H1 (cell line): Measurements from ENCODE around the gene GLRX5. TPM values are rescaled to one million over a fixed set of nuclear protein-coding genes. Genes with fewer than 3 reads are reported as not detected.

ENCODE experiments used
- CTCF ChIA-PET: fragments of 300-600 bp; sonication (Branson Sonifier 250); formaldehyde crosslinking; loops from one replicate; lab custom pipeline; 2021; ENCODE audit not compliant: partially characterized antibody; lab: Charles Lee
- POLR2A ChIA-PET: fragments of 300-600 bp; sonication (Branson Sonifier 250); formaldehyde crosslinking; loops from one replicate; lab custom pipeline; 2021; ENCODE audit warnings: inconsistent platforms; ENCODE audit not compliant: partially characterized antibody; lab: Charles Lee
- DNase-seq, 2 experiments: peaks; one replicate each; pipeline versions ENCODE4 v3.0.0 to v3.0.0-alpha.2; 2010 to 2022; ENCODE audit warnings: low spot score in 2 of 2, low read depth in 1 of 2, mixed read lengths in 1 of 2
- FAIRE-seq: peaks from 2 replicates; lab custom pipeline; 2011; peaks lifted over from hg19 to GRCh38; lab: Jason Lieb, UNC
- H2AFZ ChIP-seq: 2 replicates; pipeline ENCODE4 v1.8.1; 2012; ENCODE audit warnings: low read length, inconsistent platforms
- H2AK5ac ChIP-seq: 2 replicates; pipeline ENCODE4 v1.6.1; 2013; ENCODE audit warnings: low read depth, low read length
- H2BK120ac ChIP-seq: replicated peaks from 2 replicates; pipeline ENCODE3; 2013; ENCODE audit warnings: low read depth, low read length, inconsistent platforms
- H2BK12ac ChIP-seq: 2 replicates; pipeline ENCODE4 v1.6.1; 2013; ENCODE audit warnings: low read depth, low read length
- H2BK15ac ChIP-seq: 2 replicates; pipeline ENCODE4 v1.6.1; 2013; ENCODE audit warnings: low read length
- H2BK20ac ChIP-seq: 2 replicates; pipeline ENCODE4 v1.6.1; 2013; ENCODE audit warnings: low read length
- H2BK5ac ChIP-seq: 2 replicates; pipeline ENCODE4 v1.6.1; 2013; ENCODE audit warnings: low read depth, low read length
- H3K14ac ChIP-seq: 2 replicates; pipeline ENCODE4 v1.6.1; 2013; ENCODE audit warnings: inconsistent platforms; ENCODE audit not compliant: insufficient read length
- H3K18ac ChIP-seq: 2 replicates; pipeline ENCODE4 v1.6.1; 2013; ENCODE audit warnings: low read length; ENCODE audit errors: extremely low read depth
- H3K23ac ChIP-seq: 2 replicates; pipeline ENCODE4 v1.6.1; 2013; ENCODE audit warnings: inconsistent platforms; ENCODE audit not compliant: insufficient read length
- H3K23me2 ChIP-seq: 2 replicates; pipeline ENCODE4 v1.6.1; 2013; ENCODE audit warnings: low read depth, low read length
- H3K27ac ChIP-seq: 2 replicates; pipeline ENCODE4 v1.6.1; 2011; ENCODE audit warnings: low read depth, low read length, inconsistent platforms
- H3K27me3 ChIP-seq, 4 experiments: replicated peaks in 1 of 4; 1 replicate in 1 of 4; 2 replicates in 3 of 4; pipeline versions ENCODE4 v1.6.1 to v1.8.1; 2011 to 2013; ENCODE audit warnings: low read length in 3 of 4, mild to moderate bottlenecking in 3 of 4, inconsistent platforms in 2 of 4, mixed read lengths in 2 of 4, moderate library complexity in 1 of 4; ENCODE audit not compliant: control insufficient read depth in 3 of 4, insufficient read depth in 3 of 4; ENCODE audit errors: extremely low read depth in 1 of 4
- H3K36me3 ChIP-seq, 4 experiments: 2 replicates each; pipeline versions ENCODE4 v1.6.1 to v1.8.1; 2011 to 2013; ENCODE audit warnings: mild to moderate bottlenecking in 4 of 4, low read length in 3 of 4, moderate library complexity in 2 of 4, control low read depth in 1 of 4, inconsistent platforms in 1 of 4; ENCODE audit not compliant: insufficient read depth in 4 of 4, control insufficient read depth in 2 of 4
- H3K4ac ChIP-seq: replicated peaks from 2 replicates; pipeline ENCODE3; 2013; ENCODE audit warnings: low read length, low read depth, mixed read lengths, inconsistent platforms; ENCODE audit not compliant: insufficient read length
- H3K4me1 ChIP-seq, 4 experiments: replicated peaks in 1 of 4; 1 replicate in 1 of 4; 2 replicates in 3 of 4; pipeline versions ENCODE4 v1.6.1 to v1.8.1; 2011 to 2013; ENCODE audit warnings: low read length in 3 of 4, inconsistent platforms in 2 of 4, mixed read lengths in 1 of 4; ENCODE audit not compliant: insufficient read depth in 4 of 4, control insufficient read depth in 3 of 4
- H3K4me2 ChIP-seq, 2 experiments: 2 replicates each; pipeline versions ENCODE4 v1.6.1 to v1.8.1; 2011 to 2013; ENCODE audit warnings: low read depth in 2 of 2, low read length in 2 of 2, control low read depth in 1 of 2, inconsistent platforms in 1 of 2, mild to moderate bottlenecking in 1 of 2; ENCODE audit not compliant: insufficient read depth in 1 of 2
- H3K4me3 ChIP-seq, 4 experiments: fragments of 200-600, 300-600 bp in 1 of 4; sonication (generic), shearing (Covaris generic), sonication (Bioruptor Twin) in 1 of 4; 2 replicates each; pipeline versions ENCODE4 v1.5.1 to v1.8.1; 2011 to 2016; ENCODE audit warnings: low read length in 4 of 4, low read depth in 3 of 4, control low read depth in 2 of 4, inconsistent platforms in 2 of 4, mild to moderate bottlenecking in 2 of 4, mixed read lengths in 1 of 4, moderate library complexity in 1 of 4; ENCODE audit not compliant: insufficient read depth in 2 of 4; ENCODE audit errors: extremely low read depth in 1 of 4
- H3K56ac ChIP-seq: replicated peaks from 2 replicates; pipeline ENCODE3; 2013; ENCODE audit warnings: low read depth, mild to moderate bottlenecking, mixed read lengths, low read length, inconsistent platforms; ENCODE audit not compliant: insufficient read length
- H3K79me1 ChIP-seq: 2 replicates; pipeline ENCODE4 v1.6.1; 2013; ENCODE audit warnings: low read depth, low read length, control low read depth
- H3K79me2 ChIP-seq, 2 experiments: 2 replicates each; pipeline versions ENCODE4 v1.6.1 to v1.8.1; 2012 to 2013; ENCODE audit warnings: low read length in 2 of 2, mild to moderate bottlenecking in 2 of 2, inconsistent platforms in 1 of 2; ENCODE audit not compliant: insufficient read depth in 2 of 2, control insufficient read depth in 1 of 2
- H3K9ac ChIP-seq, 4 experiments: replicated peaks in 1 of 4; 1 replicate in 1 of 4; 2 replicates in 3 of 4; pipeline versions ENCODE4 v1.6.1 to v1.8.1; 2011 to 2013; ENCODE audit warnings: low read depth in 3 of 4, low read length in 3 of 4, control low read depth in 2 of 4, mild to moderate bottlenecking in 2 of 4, moderate library complexity in 2 of 4, inconsistent platforms in 1 of 4; ENCODE audit errors: extremely low read depth in 1 of 4
- H3K9me3 ChIP-seq, 2 experiments: 2 replicates each; pipeline versions ENCODE4 v1.6.1 to v1.8.1; 2012 to 2013; ENCODE audit warnings: mild to moderate bottlenecking in 2 of 2, moderate library complexity in 2 of 2, control low read depth in 1 of 2, inconsistent platforms in 1 of 2, low read depth in 1 of 2, low read length in 1 of 2, mixed read lengths in 1 of 2; ENCODE audit not compliant: insufficient read depth in 2 of 2
- H4K20me1 ChIP-seq, 2 experiments: replicated peaks in 1 of 2; 2 replicates each; pipeline versions ENCODE3 to v1.8.1; 2011 to 2013; ENCODE audit warnings: inconsistent platforms in 2 of 2, low read length in 2 of 2, mild to moderate bottlenecking in 1 of 2; ENCODE audit not compliant: insufficient read depth in 2 of 2, control insufficient read depth in 1 of 2
- H4K5ac ChIP-seq: 2 replicates; pipeline ENCODE4 v1.6.1; 2013; ENCODE audit warnings: low read length, low read depth, mixed read lengths, inconsistent platforms; ENCODE audit not compliant: insufficient read length
- H4K8ac ChIP-seq: 2 replicates; pipeline ENCODE4 v1.8.0; 2013; ENCODE audit warnings: mild to moderate bottlenecking, moderate library complexity, low read length, inconsistent platforms; ENCODE audit not compliant: insufficient read depth; ENCODE audit errors: extremely low read depth
- H4K91ac ChIP-seq: replicated peaks from 2 replicates; pipeline ENCODE3; 2013; ENCODE audit warnings: low read length, mixed read lengths, inconsistent platforms; ENCODE audit not compliant: insufficient read length
- BRCA1 ChIP-seq: IDR thresholded peaks from 2 replicates; pipeline ENCODE4 v1.6.1; 2012; ENCODE audit warnings: low read depth, low read length, improper control_type of control experiment
- MAFK ChIP-seq: IDR thresholded peaks from 2 replicates; pipeline ENCODE4 v1.6.1; 2012; ENCODE audit warnings: low read depth, mild to moderate bottlenecking, improper control_type of control experiment, low read length
- NRF1 ChIP-seq: IDR thresholded peaks from 2 replicates; pipeline ENCODE4 v1.6.1; 2011; ENCODE audit warnings: mild to moderate bottlenecking, low read depth, low read length, improper control_type of control experiment
- SAP30 ChIP-seq: fragments of 300-600 bp; sonication (generic); IDR thresholded peaks from 2 replicates; pipeline ENCODE4 v1.7.1; 2012; ENCODE audit warnings: low read length, moderate library complexity, mild to moderate bottlenecking, inconsistent platforms; ENCODE audit not compliant: insufficient read depth, insufficient replicate concordance
- SIRT6 ChIP-seq: IDR thresholded peaks from one replicate; pipeline ENCODE4 v1.7.1; 2012; ENCODE audit warnings: low read length, inconsistent platforms
- WGBS, 2 experiments: shearing (Covaris generic) in 1 of 2; methylation state at CpG; one replicate each; pipeline versions ENCODE4 v1.1.6 to v1.1.7; 2013 to 2015; ENCODE audit warnings: low lambda C conversion rate in 2 of 2, mixed read lengths in 2 of 2, inconsistent platforms in 1 of 2, low coverage in 1 of 2, missing lambda C conversion rate in 1 of 2; ENCODE audit not compliant: insufficient replicate concordance in 2 of 2, insufficient coverage in 1 of 2, insufficient read length in 1 of 2; ENCODE audit errors: extremely low coverage in 1 of 2, missing lambda C conversion rate in 1 of 2; 5-methylcytosine and 5-hydroxymethylcytosine counted together
- polyA plus RNA-seq, 7 experiments: library from polyadenylated mRNA; depleted of rRNA in 3 of 7; stranded (reverse) in 5 of 7; unstranded in 2 of 7; fragments of >200 nt in 5 of 7; fragments of 200-250 nt in 2 of 7; gene quantifications; 1 replicate in 5 of 7; 2 replicates in 1 of 7; 4 replicates in 1 of 7; pipeline versions ENCODE4 v1.2.1 to v1.2.3, GENCODE V29; 2011 to 2013; ENCODE audit warnings: missing spikeins in 2 of 7, mixed read lengths in 2 of 7
- total RNA-seq: library from RNA; stranded (reverse); fragmentation: NEBNext Ultra II Directional; extraction: Animal tissue kit (Norgen Biotek cat#: 25700); gene quantifications from 2 replicates; pipeline ENCODE4 v1.2.1, GENCODE V29; 2021
- TF ChIP-seq, protein P1 (sequence below): IDR thresholded peaks from 2 replicates; pipeline ENCODE4 v1.6.1; 2012; ENCODE audit warnings: low read length, inconsistent platforms

Gene GLRX5
- total and polyA plus RNA-seq, 2 of the 8 experiments (the other 6 are each of a cell fraction or from before 2014, with no cell fraction given) = 70.1 to 88.8 TPM

DNA sequence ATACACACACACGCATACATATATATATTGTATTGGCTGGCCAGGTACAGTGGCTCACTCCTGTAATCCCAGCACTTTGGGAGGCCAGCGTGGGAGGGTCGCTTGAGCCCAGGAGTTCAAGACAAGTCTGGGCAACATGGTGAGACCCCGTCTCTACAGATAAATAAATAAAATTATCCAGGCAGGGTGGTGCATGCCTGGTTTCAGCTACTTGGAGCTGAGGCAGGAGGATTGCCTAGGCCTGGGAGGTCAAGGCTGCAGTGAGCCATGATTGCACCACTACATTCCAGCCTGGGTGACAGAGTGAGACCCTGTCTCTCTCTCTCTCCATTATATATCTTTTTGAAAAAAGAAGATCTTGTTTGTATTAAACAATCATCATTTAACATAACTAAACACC, 13.8 kb upstream of the GLRX5 start:
- TF ChIP-seq MAFK = no peak
- TF ChIP-seq, protein P1, sequence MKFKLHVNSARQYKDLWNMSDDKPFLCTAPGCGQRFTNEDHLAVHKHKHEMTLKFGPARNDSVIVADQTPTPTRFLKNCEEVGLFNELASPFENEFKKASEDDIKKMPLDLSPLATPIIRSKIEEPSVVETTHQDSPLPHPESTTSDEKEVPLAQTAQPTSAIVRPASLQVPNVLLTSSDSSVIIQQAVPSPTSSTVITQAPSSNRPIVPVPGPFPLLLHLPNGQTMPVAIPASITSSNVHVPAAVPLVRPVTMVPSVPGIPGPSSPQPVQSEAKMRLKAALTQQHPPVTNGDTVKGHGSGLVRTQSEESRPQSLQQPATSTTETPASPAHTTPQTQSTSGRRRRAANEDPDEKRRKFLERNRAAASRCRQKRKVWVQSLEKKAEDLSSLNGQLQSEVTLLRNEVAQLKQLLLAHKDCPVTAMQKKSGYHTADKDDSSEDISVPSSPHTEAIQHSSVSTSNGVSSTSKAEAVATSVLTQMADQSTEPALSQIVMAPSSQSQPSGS = no peak
- TF ChIP-seq BRCA1 = no peak
- TF ChIP-seq NRF1 = no peak
- TF ChIP-seq SIRT6 = no peak
- no peak for TF ChIP-seq SAP30
- TF ChIP-seq, all 59 proteins: peak for 0
- Histone ChIP-seq H3K36me3 (no peaks in the 10 kb centered on the region), H4K8ac (no peak overlapping the region), H2BK120ac (no peak overlapping the region), H3K4ac (no peak overlapping the region), H2BK12ac (no peak overlapping the region), H3K23me2 (peaks cover 10% of the 10 kb centered on the region; the same call in 1 of the 2 replicates), H2BK15ac (no peak overlapping the region), H3K27ac (no peak overlapping the region), H3K9me3 (no peaks in the 10 kb centered on the region), H3K4me3 (no peak overlapping the region), H3K9ac (no peak overlapping the region), H3K79me1 (no peaks in the 10 kb centered on the region), H2BK5ac (no peak overlapping the region), H3K27me3 (peaks cover 4 to 17% (median 14%) of the 10 kb centered on the region in 4 experiments; a peak in 6 of 7 replicates), H4K91ac (no peak overlapping the region), H3K4me2 (no peak overlapping the region), H3K18ac (no peak overlapping the region), H3K56ac (no peak overlapping the region), H2AK5ac (no peak overlapping the region), H4K20me1 (no peaks in the 10 kb centered on the region), H2BK20ac (no peak overlapping the region), H2AFZ (no peak overlapping the region), H3K4me1 (peaks cover 0 to 9% (median 3%) of the 10 kb centered on the region in 4 experiments; a peak in 4 of 7 replicates), H3K79me2 (no peaks in the 10 kb centered on the region), H3K14ac (no peak overlapping the region), H3K23ac (no peak overlapping the region), H4K5ac (no peak overlapping the region)
- ChIA-PET CTCF (interaction anchor here (1.2 to 2.3 kb wide), 4 partner anchors 13 to 94 kb away, joined by 3 to 6 read pairs (median 4); no protein-coding TSS in a partner anchor), POLR2A (no interaction called here)
- 86% methylated on average over 4 of the region's 4 CpGs; no CpG with 5 or more reads in 1 of the 2 experiments for WGBS, 2 experiments
- FAIRE-seq (no peak), DNase-seq (no peak)
